ENCODE data around the gene DGKD.

The DGKD gene

GRCh38 chr2:233433794-233434193, 79.5 kb downstream of the DGKD start:
- no peak for DNase-seq

- DNase-seq, result no peak
These were observed 80.5 kb downstream of the DGKD start for GRCh38 chr2:233434666-233435330.

- DNase-seq, result no peak
These were observed 81.3 kb downstream of the DGKD start for GRCh38 chr2:233435436-233436190.

- DNase-seq, result no peak
These were observed 81.9 kb downstream of the DGKD start for GRCh38 chr2:233436191-233436581.

- no peak for DNase-seq
These were observed 82.6 kb downstream of the DGKD start for GRCh38 chr2:233436691-233437438.

- no peak for DNase-seq
These were observed 83.2 kb downstream of the DGKD start for GRCh38 chr2:233437439-233437955.

GRCh38 chr2:233438573-233439147, 84.4 kb downstream of the DGKD start:
- DNase-seq, result no peak

- no peak for DNase-seq
These were observed 84.9 kb downstream of the DGKD start for GRCh38 chr2:233439191-233439590.

GRCh38 chr2:233440314-233440713, 86.0 kb downstream of the DGKD start:
- DNase-seq, result no peak

GRCh38 chr2:233440714-233441113, 86.4 kb downstream of the DGKD start:
- no peak for DNase-seq

- no peak for DNase-seq
These were observed 87.1 kb downstream of the DGKD start for GRCh38 chr2:233441161-233442027.

- DNase-seq, result no peak
These were observed 87.7 kb downstream of the DGKD start for GRCh38 chr2:233442028-233442310.

GRCh38 chr2:233443511-233444183, 89.4 kb downstream of the DGKD start:
- DNase-seq, result peak; percentile 19

GRCh38 chr2:233444501-233444900, 90.2 kb downstream of the DGKD start:
- DNase-seq, result no peak

GRCh38 chr2:233445152-233445830, 91.0 kb downstream of the DGKD start:
- no peak for DNase-seq

GRCh38 chr2:233446121-233446520, 91.8 kb downstream of the DGKD start:
- DNase-seq, result no peak

GRCh38 chr2:233446606-233447305, 92.5 kb downstream of the DGKD start:
- DNase-seq, result no peak

- DNase-seq, result no peak
These were observed 93.4 kb downstream of the DGKD start for GRCh38 chr2:233447506-233448219.

- DNase-seq, result no peak
These were observed 93.9 kb downstream of the DGKD start for GRCh38 chr2:233448220-233448559.

GRCh38 chr2:233448575-233448974, 94.3 kb downstream of the DGKD start:
- DNase-seq, result no peak
